ENCODE data around the gene PTCD1.
"Not testable (repeated sequence)": the region's sequence is repeated elsewhere in the genome, so short reads cannot be mapped to it uniquely, and the experiment has no call there.

PTCD1 gene

GRCh38 chr7:99406557-99406956 lies 32.0 kb downstream of the PTCD1 start:
- DNase-seq = no peak

- no peak for DNase-seq
Measured at GRCh38 chr7:99404977-99405320, 33.6 kb downstream of the PTCD1 start.

DNA sequence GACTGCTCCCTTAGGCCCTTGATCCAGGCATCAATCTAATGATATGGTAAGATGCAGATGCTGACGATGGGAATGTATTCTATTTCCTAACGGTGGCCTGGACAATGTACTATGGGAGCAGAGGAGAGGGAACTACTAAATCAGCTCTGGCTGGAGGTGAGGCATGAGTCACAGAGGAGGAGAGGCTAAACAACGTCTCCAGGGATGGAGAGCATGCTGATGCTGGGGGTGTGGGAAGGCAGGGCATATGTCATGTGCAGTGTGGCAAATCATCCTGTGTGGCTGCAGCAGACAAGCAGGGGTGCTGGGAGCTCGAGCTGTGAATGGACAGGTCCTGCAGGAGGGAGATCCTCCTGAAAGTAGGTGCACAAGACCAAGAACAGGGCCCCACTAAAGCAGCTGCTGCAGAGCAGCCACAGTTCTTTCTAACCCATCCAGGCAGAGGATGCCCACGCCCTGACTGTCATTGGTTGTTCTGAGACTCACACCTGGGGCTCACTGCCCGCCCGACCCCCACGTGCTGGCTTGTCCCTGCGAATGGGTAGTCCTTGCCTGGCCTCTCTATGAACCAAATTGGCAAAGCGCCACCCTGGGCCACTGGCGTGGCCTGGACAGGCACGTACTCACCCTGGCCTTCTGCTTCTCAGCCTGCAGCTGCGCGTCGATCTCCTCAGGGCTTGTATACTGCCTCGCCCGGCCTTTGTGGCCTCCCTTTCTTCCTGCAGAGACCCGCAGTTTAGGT lies 34.2 kb downstream of the PTCD1 start:
- no peak for DNase-seq

DNA sequence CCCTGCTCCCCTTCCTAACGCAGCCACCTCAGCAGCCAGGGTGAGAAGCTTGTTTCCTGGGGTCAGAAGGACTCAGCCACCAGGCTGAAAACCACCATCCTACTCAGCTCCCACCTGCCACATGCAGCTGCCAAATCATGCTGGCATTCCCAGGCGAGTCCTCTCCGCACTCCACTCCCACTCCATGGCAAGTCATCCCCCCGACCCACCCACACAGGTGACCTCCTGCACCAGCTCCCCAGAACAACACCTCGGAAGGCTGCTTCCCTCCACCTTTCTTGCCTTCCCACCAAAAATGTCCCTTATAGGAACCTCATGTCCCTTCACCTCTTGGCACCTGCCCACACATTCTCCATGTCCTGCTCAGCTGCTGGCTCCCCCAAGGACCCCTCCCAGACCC lies 34.8 kb downstream of the PTCD1 start:
- DNase-seq = no peak

DNA sequence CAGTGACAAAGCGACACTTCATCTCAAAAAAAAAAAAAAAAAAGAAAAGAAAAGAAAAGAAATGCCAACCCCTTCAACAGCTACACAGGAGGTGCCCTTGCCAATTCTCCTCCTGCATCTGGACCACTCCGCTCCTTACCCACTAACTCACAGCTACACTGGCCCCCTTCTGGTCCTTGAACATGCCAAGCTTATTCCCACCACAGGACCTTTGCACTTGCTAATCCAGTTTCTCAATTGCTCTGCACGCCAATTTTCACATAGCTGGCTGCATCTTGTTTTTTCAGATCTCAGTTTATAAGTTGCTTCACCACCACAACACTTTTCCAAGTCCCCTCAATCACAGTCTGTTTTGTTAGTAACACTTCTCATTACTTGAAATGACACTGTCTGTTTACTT lies 35.7 kb downstream of the PTCD1 start:
- DNase-seq = no peak

- no peak for DNase-seq
Measured at GRCh38 chr7:99399597-99399996, 39.0 kb downstream of the PTCD1 start.

DNA sequence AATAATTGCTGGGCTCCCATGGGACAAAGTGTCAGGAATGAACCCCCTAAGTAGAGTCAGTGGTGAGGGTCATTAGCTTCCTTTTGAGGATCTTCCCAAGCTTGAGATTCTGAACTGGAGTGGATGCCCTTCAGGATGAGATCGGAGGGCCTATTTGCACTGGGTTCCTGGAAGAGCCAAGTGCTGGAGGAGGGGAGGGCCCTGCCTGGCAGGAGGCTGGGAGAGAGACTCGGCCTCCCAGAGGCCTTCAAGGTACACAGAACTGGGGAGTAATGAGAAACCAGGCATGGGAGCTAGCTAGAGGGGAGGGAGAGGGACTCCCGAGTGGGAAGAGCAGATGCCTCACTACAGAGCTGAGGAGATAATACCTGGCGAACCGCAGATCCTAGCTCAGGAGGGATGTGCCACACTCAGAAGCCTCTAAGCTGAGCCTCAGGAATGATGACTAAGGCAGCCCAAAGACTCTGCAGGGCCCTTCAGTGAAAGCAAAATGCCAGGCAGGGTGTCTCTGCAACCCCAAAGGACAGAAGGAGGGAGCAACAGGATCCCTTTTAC lies 39.6 kb downstream of the PTCD1 start:
- no peak for DNase-seq

GRCh38 chr7:99397297-99397983 lies 41.2 kb downstream of the PTCD1 start:
- no peak for DNase-seq

DNA sequence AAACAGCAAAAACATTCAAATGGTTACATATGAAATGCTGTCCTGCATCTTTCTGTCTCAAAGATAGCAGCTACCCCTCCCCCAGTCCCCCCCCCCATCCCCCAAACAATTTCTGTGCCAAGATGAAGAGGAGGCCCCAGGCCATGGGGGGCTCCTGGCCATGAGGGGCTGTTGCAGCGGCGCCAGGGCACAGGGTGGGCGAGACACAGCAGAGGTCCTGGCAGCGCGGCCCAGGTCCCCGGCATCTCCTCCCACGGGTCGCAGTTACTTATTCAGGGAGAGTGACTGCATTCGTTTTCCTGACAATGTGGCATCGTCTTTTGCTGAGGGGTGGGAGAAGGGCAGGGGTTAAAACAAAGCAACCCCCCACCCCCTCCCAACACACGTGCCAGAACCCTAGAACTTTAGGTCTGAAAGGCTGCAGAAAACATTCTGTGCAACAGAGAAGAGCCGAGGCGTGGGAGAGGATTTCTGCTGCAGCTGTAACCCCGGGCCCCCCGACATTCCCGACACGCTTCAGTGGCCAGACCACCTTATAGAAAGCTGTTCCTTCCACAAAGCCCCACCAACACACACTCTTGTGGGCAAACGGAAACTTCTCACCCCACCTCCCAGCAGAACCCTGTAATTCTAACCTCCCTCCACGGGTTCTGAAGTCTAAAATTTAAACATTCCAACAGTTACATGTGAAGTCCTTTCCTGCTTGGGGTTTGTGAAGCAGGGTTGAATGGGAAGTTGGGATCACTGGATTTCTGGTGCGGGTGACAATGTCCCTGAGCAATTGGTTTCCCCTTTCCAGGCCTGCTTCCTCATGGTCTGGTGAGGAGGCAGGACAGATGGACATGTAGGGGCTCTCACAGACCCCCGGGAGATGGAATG lies 41.9 kb downstream of the PTCD1 start:
- no peak for DNase-seq

- DNase-seq = no peak
Measured at GRCh38 chr7:99395616-99396327, 42.8 kb downstream of the PTCD1 start.

- DNase-seq = no peak
Measured at GRCh38 chr7:99394188-99394502, 44.5 kb downstream of the PTCD1 start.

GRCh38 chr7:99393355-99394187 lies 45.0 kb downstream of the PTCD1 start:
- DNase-seq = no peak

DNA sequence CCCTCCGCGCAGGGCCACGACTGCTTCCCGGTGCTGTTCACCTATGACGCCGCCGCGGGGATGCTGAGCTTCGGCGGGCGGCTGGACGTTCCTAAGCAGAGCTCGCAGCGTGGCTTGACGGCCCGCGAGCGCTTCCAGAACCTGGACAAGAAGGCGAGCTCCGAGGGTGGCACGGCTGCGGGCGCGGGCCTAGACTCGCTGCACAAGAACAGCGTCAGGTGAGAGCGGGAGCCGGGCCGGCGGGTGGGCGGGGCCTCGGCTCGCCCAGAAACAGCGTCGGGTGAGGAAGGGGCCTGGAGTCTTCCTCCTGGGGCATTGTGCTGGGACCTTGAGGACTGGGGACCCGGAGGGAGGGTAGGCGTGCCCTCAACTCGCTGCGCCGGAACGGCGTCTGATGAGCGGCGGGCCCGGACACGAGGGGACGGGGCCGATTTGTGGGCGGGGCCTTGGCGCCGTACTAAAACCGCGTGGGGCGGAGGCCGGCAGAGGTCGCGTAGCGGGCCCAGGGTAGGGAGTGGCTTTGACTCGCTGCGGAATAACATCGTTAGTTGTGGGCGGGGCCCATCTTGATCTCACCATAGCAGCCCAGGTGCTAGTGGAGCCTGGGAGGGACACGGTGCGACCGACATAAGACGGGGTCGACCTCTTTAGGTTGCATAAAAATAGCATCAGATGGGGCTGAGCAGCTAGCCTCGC lies 45.8 kb downstream of the PTCD1 start:
- peak; percentile 81 for DNase-seq

DNA sequence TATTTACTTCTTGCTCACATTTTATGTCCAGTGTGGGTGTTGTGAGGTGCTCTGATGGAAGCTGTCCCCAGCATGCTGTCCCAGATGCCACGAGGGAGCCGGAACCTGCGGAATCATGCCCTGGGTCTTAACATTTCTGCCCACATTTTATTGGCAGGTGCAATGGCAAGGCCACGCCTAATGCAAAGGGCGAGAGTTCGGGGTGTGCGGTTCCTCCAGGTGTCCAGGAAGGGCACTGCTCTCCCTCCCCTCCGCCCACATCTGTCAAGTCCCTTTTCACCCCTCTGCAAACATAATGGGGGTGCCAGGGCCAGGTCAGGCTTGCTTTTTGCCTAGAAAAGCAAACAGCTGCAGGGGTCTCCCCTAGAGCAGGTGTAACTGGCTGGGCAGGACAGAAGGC lies 46.6 kb downstream of the PTCD1 start:
- DNase-seq = no peak

DNA sequence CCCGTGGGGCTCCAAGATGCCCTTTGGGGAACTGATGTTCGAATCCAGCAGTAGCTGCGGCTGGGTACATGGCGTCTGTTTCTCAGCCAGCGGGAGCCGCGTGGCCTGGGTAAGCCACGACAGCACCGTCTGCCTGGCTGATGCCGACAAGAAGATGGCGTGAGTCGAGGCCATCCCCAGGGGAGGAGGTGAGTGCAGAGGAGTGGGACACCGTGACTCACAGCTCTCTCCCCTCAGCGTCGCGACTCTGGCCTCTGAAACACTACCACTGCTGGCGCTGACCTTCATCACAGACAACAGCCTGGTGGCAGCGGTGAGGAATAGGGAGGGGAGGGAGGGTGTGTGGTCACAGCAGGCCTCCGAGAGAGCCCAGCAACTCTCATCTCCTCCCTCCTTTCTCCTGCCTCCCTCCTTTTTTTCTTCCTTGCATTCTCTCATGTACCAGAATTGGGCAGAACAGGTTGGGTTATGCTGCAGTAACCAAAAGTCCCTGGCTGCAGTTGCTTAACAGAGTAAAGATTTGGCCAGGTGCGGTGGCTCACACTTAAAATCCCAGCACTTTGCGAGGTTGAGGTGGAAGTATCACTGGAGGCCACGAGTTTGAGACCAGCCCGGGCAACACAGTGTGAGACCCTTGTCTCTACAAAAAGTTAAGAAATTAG lies 47.5 kb downstream of the PTCD1 start:
- no peak for DNase-seq

DNA sequence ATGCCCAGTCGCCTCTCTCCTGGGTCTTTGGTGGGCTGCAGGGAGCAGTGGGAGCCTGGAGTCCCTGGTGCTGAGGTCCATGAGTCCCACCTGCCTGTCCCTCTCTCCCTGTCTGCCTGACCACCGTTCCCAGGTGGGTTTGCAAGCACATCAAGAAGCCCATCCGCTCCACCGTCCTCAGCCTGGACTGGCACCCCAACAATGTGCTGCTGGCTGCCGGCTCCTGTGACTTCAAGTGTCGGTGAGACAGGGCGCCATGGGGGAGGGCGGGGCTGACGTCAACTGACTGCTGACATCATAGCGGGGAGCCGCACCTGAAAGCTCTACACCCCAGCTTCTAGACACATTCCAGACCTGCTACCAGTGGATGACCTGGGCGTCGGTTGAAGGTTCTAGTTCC lies 48.8 kb downstream of the PTCD1 start:
- no peak for DNase-seq

- no peak for DNase-seq
Measured at GRCh38 chr7:99387912-99388311, 50.7 kb downstream of the PTCD1 start.

DNA sequence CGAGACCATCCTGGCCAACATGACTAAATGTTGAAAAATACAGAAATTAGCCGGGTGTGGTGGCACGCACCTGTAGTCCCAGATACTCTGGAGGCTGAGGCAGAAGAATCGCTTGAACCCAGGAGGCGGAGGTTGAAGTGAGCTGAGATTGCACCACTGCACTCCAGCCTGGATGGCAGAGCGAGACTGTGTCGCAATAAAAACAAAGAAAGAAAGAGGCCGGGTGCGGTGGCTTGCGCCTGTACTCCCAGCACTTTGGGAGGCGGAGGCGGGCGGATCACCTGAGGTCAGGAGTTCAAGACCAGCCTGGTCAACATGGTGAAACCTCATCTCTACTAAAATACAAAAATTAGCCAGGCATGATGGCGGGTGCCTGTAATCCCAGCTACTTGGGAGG lies 51.4 kb downstream of the PTCD1 start:
- DNase-seq = not testable (repeated sequence)

- no peak for DNase-seq
Measured at GRCh38 chr7:99386584-99387238, 51.9 kb downstream of the PTCD1 start.

- DNase-seq = no peak
Measured at GRCh38 chr7:99385564-99385963, 53.0 kb downstream of the PTCD1 start.

All from stimulated activated CD4-positive, alpha-beta T cell treated with anti-CD3 and anti-CD28 coated beads, Interleukin-1b, Interleukin-23, amount 100 ng/mL, for 48 hours (primary cell).